ENCODE measurements around the gene TTPAL.

TTPAL gene, protein sequence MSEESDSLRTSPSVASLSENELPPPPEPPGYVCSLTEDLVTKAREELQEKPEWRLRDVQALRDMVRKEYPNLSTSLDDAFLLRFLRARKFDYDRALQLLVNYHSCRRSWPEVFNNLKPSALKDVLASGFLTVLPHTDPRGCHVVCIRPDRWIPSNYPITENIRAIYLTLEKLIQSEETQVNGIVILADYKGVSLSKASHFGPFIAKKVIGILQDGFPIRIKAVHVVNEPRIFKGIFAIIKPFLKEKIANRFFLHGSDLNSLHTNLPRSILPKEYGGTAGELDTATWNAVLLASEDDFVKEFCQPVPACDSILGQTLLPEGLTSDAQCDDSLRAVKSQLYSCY

DNA sequence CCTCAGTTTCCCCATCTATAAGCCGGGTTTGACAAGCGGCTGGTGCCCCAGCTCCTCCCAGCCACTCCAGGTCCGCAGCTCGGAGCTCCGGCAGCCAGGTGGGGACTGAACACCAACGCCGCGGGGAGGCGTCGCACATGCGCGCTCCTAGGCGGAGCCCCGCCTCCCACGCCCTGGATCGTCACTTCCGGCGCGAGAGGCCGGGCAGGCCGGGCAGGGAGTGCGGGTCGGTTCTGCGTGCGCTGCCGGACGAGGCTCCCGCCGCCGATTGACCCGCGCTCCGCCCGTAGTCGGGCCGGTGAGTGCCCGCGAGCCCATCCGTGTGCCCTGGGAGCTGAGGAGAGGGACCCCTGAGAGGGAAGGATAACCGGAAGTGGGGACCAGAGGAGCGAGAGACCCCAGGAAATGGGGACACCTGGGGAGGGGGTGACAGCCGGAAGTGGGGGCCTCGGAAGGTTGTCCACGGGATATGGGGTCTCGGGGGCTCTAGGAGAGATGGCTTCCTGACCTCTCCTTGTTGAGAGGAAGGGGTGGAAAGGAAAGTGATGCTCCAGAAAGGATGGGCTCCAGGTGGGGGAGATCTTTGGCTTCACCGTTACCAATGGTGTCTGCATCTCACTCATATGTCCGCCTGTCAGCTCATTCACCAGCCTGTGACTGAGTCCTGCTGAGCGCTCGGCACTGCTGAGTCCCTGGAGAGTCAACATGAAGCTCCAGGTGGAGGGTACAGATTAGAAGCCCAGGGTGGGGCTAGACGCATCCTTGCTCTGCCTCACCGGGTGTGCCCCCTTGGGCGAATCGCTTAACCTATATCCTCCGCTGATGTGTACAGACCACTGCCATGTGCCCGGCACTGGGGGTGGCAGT lies at the start of gene TTPAL:
Gene TTPAL (plus strand): TSS at position 181 of the 867 bp plus-strand sequence. CDS start 4,126 bp downstream, outside the sequence.
- no peak for DNase-seq (ENCODE audit: low read depth, low spot score)

DNA sequence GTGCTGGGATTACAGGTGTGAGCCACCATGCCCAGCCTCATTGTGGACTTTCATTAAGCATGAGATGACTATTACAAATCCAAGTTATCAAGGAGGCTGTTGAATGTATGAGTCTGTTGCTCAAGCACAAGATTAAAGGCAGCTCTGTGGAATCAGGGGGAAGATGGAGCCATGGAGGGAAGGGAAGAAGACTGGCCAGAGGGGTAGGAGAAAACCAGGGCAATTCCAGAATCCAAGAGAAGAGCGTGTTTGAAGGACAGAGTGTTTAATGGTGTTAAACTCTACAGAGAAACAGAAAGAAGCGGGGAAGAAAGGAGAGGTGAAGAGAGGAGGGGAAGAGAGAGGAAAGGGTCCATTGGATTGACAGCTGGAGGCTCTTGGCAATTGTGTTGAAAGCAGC lies 49.8 kb upstream of the TTPAL start:
- no peak for DNase-seq (ENCODE audit: low read depth, low spot score)

DNA sequence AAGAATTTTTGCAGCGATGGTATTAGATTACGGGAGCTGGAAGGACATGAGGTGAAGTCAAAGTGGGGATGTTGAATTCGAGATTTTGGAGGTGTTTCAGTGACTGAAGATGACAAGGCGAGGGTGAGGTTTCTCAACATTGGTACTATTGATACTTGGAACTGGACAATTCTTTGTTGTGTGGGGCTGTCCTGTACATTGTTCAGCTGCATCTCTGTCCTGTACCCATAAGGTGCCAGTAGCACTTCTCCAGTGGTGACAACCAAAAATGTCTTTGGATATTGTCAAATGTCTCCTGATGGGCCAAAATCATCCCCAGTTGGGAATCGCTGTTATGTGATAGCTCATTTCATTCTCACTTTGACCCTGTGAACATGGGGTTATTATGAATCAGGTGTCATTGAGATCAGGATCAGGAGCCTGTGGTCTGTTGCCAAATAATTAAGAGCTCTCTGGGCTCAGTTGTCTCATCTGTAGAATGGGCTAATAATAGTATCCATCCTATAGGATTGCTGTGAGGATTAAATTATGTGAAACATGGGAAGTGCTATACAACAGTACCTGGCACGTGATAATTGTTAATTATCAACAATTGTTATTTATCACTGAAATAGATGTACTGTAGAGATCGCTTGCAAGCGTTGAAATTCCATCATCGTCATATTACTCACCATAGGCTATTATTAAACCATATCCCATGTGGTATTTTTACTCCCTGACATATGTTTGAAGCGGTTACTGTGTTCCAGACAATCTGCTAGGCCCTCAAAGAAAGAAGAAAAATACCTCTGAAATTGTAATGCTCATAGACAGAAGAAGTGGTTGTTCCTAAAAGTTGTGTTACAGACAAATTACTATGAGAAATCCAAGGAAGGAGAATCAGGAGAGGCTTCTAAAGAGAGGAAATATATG lies 48.5 kb upstream of the TTPAL start:
- no peak for DNase-seq (ENCODE audit: low read depth, low spot score)

DNA sequence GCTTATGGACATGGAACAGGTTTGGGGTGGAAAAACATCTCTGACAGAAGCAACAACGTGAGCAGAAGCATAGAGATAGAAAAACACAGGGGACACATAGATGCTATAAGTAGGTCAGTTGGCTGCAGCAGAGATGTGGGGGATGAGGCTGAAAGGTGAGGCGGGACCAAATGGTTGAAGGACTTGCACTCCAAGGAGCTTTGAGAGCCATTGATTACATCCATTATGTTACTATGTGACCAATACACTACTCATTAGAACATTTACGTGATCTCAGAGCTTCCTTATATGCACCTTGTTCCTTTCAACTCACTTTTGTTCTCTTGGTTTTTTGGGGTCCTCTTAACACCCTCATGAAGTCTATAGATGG lies 47.9 kb upstream of the TTPAL start:
- no peak for DNase-seq (ENCODE audit: low read depth, low spot score)

DNA sequence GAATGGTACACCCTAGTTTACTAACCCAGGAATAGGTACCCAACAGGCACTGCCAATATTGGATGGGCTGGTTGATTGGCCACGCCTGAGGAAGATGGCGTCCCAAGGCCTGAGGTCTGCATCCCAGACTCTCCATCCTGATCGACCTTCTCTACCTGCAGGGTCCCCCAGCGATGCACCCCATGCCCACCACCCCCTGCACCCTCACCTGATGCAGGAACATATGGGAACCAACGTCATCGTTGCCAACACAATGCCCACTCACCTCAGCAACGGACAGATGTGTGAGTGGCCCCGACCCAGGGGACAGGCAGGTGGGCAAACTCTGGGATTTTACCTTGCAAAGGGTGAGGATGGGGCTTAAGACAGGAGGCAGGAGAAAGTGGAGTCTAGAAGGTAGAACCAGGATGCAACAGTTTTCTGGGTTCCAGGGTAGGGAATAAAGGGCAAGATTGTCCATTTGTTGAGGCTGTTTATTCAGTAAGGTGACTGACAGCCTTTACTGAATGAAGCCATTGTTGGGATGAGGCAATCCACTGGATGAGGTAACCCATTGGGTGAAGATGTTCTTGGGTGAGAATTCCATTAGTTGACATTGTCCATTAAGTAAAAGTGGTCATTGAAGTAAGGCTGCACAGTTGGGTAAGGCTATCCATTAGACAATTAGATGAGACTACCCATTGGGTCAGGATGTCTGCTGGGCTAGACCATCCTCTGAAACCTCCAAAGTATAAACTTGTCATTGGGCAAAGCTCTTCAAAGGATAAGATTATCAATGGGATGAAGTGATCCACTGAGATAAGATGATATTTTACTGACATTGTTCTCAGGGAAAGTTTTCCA lies 47.3 kb upstream of the TTPAL start:
- DNase-seq (ENCODE audit: low read depth, low spot score), result no peak

DNA sequence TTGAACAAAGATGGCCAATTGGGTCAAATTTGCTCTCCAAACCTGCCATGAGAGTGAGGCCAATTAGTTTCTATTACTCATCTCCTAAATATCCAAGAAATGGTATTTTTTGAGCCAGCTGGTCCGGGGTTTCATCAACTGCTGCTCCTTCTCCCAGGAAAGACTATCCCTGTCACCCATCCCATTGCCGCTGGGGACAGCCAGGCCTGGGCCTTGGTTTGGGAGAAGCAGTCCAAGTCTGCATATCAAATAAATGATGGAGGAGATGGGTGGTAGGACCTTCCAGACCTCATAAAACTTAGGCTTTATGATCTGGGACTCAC lies 46.7 kb upstream of the TTPAL start:
- DNase-seq (ENCODE audit: low read depth, low spot score), result no peak

DNA sequence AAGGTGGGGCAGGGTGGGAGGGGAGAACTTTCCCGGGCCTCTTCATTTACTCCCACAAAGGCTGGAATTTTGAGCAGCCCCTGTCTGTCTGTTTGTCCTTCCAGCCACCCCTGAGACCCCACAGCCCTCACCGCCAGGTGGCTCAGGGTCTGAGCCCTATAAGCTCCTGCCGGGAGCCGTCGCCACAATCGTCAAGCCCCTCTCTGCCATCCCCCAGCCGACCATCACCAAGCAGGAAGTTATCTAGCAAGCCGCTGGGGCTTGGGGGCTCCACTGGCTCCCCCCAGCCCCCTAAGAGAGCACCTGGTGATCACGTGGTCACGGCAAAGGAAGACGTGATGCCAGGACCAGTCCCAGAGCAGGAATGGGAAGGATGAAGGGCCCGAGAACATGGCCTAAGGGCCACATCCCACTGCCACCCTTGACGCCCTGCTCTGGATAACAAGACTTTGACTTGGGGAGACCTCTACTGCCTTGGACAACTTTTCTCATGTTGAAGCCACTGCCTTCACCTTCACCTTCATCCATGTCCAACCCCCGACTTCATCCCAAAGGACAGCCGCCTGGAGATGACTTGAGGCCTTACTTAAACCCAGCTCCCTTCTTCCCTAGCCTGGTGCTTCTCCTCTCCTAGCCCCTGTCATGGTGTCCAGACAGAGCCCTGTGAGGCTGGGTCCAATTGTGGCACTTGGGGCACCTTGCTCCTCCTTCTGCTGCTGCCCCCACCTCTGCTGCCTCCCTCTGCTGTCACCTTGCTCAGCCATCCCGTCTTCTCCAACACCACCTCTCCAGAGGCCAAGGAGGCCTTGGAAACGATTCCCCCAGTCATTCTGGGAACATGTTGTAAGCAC lies 46.0 kb upstream of the TTPAL start:
- DNase-seq (ENCODE audit: low read depth, low spot score), result no peak

DNA sequence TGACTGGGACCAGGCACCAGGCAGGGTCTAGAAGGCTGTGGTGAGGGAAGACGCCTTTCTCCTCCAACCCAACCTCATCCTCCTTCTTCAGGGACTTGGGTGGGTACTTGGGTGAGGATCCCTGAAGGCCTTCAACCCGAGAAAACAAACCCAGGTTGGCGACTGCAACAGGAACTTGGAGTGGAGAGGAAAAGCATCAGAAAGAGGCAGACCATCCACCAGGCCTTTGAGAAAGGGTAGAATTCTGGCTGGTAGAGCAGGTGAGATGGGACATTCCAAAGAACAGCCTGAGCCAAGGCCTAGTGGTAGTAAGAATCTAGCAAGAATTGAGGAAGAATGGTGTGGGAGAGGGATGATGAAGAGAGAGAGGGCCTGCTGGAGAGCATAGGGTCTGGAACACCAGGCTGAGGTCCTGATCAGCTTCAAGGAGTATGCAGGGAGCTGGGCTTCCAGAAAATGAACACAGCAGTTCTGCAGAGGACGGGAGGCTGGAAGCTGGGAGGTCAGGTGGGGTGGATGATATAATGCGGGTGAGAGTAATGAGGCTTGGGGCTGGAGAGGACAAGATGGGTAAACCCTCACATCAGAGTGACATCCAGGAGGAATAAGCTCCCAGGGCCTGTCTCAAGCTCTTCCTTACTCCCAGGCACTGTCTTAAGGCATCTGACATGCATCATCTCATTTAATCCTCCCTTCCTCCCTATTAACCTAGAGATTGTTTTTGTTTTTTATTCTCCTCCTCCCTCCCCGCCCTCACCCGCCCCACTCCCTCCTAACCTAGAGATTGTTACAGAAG lies 45.2 kb upstream of the TTPAL start:
- DNase-seq (ENCODE audit: low read depth, low spot score), result no peak

DNA sequence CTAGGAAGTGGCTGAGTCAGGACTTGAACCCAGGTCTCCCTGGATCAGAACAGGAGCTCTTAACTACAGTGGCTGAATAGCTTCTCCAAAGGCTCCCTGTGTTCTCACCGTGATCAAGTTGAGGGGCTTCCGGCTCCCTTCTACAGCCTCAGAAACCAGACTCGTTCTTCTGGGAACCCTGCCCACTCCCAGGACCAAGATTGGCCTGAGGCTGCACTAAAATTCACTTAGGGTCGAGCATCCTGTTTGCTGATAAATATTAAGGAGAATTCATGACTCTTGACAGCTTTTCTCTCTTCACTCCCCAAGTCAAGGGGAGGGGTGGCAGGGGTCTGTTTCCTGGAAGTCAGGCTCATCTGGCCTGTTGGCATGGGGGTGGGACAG lies 44.6 kb upstream of the TTPAL start:
- DNase-seq (ENCODE audit: low read depth, low spot score), result no peak

DNA sequence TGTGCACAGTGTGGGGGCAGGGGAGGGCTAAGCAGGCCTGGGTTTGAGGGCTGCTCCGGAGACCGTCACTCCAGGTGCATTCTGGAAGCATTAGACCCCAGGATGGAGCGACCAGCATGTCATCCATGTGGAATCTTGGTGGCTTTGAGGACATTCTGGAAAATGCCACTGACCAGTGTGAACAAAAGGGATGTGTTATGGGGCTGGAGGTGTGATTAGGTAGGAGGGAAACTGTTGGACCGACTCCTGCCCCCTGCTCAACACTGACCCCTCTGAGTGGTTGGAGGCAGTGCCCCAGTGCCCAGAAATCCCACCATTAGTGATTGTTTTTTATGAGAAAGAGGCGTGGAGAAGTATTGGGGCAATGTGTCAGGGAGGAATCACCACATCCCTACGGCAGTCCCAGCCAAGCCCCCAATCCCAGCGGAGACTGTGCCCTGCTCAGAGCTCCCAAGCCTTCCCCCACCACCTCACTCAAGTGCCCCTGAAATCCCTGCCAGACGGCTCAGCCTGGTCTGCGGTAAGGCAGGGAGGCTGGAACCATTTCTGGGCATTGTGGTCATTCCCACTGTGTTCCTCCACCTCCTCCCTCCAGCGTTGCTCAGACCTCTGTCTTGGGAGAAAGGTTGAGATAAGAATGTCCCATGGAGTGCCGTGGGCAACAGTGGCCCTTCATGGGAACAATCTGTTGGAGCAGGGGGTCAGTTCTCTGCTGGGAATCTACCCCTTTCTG lies 44.0 kb upstream of the TTPAL start:
- no peak for DNase-seq (ENCODE audit: low read depth, low spot score)

DNA sequence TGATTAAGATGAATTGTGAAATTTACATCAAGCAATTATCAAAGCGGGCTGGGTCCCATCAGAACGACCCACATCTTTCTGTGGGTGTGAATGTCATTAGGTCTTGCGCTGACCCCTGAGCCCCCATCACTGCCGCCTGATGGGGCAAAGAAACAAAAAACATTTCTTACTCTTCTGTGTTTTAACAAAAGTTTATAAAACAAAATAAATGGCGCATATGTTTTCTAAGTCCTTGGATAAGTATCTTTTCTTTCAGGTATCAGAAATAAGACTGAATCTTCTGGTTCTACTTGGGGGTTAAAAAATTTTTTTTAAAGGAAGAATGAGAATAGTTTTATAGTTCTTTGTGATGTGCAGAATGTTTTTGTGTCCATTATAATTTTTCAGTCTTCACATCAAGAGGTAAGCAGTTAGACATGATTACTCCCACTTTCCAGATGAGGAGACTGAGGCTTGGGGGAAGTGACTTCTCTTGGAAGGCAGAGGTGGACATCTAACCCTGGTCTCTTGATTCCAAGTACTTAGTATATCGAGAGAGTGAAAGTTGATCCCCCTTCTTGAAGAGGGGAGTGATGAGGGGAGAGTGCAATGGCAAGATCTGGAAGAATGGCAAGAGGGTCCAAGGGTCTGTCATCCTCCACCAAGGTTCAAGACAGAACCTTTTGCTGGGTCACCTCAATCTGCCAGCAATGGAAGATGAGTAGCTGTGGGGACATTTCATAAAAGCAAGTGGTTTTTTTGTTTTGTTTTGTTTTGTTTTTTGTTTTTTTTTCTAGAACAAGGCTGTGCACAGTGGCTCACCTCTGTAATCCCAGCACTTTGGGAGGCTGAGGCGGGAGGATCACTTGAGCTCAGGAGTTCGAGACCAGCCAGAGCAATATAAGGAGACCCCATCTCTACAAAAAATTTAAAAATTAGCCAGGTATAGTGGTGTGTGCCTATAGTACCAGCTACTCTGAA lies 42.8 kb upstream of the TTPAL start:
- no peak for DNase-seq (ENCODE audit: low read depth, low spot score)

DNA sequence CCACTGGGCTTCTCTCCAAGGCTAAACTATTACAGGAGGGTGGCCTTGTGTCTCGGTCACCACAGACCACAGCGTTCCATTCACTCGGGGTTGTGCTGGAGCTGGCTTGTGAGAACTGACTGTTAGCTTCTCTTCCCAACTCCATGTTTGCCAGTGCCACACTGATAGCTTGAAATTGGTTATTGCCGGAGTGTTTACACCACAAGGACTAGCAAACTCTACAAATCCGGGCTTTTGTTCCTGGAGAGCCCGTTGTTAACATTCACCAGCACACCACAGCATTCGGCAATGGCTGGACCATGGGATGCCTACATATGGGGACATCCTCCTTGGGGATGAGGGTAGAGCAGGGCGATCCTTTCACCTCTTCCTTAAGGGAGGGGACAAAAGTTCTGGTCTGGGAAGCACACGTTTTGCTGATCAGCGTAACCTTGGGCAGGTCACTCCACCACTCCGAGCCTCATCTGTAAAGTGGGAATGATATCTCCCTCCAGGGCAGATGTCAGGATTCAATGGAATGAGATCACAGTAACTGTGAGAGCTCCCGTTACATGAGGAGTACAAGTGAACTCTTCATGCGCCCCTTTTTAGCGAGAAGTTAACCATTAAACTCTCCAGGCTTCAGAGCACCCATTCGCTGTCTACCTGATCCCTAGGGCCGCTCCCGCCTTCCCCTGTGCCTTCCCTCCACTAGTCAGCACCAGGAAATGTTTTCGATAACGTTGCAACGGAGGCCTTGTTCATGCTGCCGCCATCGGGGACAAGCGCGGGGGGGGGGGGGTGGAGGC lies 41.7 kb upstream of the TTPAL start:
- no peak for DNase-seq (ENCODE audit: low read depth, low spot score)

DNA sequence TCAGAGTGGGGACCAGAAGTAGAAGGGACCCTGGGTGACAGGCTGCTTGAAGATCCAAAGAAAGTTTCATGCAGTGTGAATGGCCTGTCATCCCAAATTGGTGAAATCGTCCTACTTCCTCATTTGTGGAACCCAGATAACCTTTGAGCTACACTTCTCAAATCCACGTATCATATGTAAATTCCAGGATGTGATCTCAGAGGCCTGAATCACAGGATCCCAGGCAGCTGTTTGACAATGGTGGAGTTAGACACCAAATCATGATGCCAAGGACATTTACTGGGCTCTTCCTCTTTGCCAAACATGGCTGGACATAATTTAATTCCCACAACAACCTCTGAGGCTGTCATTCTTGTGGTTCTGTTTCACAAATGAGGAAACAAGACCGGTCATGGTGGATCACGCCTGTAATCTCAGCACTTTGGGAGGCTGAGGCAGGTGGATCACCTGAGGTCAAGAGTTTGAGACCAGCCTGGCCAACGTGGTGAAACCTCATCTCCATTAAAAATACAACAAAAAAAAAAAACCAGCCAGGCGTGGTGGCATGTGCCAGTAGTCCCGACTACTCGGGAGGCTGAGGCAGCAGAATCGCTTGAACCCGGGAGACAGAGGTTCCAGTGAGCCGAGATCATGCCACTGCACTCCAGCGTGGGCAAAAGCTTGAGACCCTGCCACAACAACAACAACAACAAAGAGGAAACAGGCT lies 39.9 kb upstream of the TTPAL start:
- no peak for DNase-seq (ENCODE audit: low read depth, low spot score)

DNA sequence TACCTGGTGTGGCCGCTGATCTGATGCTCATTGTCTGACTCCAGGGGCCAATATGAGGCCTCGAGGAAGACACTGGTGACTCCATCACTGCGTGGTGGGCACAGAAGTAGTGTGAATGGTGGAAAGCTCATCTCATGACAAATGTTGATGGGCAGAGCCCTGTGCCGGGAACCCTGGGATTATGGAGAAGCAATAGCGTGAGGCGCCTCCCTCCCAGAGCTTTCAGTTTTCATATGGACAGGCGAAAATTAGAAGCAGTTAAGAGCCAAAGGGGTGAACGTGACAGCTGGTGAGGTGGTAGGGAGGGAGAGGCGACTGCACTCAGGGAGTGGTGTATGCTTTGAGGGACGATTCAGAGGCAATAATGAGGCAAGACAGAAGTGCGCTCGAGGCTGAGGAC lies 39.3 kb upstream of the TTPAL start:
- no peak for DNase-seq (ENCODE audit: low read depth, low spot score)

DNA sequence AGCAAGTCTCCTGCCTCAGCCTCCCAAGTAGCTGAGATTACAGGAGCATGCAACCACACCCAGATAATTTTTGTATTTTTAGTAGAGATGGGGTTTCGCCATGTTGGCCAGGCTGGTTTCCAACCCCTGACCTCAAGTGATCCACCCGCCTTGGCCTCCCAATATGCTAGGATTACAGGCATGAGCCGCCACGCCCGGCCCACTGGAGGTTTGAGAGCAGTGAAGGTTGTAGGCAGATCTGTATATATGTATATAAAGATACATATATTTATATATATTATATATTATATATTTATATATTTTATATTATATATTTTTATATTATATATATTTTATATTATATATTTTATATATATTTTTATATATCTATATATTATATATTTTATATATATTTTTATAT lies 38.2 kb upstream of the TTPAL start:
- no peak for DNase-seq (ENCODE audit: low read depth, low spot score)

DNA sequence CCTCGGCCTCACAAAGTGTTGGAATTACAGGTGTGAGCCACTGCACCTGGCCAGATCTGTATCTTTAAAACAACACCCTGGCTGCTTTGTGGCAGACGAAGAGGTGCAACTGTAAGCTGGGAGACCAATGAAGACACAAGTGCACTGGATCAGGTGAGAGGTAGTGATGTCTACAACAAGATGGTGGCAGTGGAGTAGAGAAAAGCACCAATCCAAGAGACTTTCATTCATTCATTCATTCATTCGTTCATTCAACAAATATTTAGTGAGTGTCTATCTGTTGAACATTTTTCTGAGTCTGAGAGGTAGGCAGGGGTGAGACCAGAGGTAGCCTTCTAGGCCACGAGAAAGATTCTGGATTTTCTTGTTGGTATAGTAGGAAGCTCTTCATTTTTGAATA lies 36.9 kb upstream of the TTPAL start:
- DNase-seq (ENCODE audit: low read depth, low spot score), result no peak
